HG02678 (cell line): ENCODE results near the gene ADARB2.

Source experiments
- ATAC-seq: cut with Tn5 transposase; IDR thresholded peaks from one replicate; pipeline ENCODE4 v1.9.1; 2021; ENCODE audit warnings: mild to moderate bottlenecking, moderate library complexity; ENCODE audit not compliant: unreplicated experiment

Gene ADARB2

GRCh38 chr10:1508096-1508495 lies 229.2 kb downstream of the ADARB2 start:
- no peak for ATAC-seq

- ATAC-seq = no peak
Observed at GRCh38 chr10:1507436-1507835, 229.9 kb downstream of the ADARB2 start.

GRCh38 chr10:1504940-1505339 lies 232.4 kb downstream of the ADARB2 start:
- ATAC-seq = no peak

- ATAC-seq = no peak
Observed at GRCh38 chr10:1504286-1504685, 233.0 kb downstream of the ADARB2 start.

- ATAC-seq = no peak
Observed at GRCh38 chr10:1502451-1502850, 234.9 kb downstream of the ADARB2 start.

- no peak for ATAC-seq
Observed at GRCh38 chr10:1499359-1499957, 237.9 kb downstream of the ADARB2 start.

- no peak for ATAC-seq
Observed at GRCh38 chr10:1498746-1499358, 238.5 kb downstream of the ADARB2 start.

- ATAC-seq = no peak
Observed at GRCh38 chr10:1495915-1496517, 241.3 kb downstream of the ADARB2 start.

GRCh38 chr10:1492641-1493040 lies 244.7 kb downstream of the ADARB2 start:
- no peak for ATAC-seq

GRCh38 chr10:1491901-1492300 lies 245.4 kb downstream of the ADARB2 start:
- no peak for ATAC-seq

GRCh38 chr10:1489801-1490200 lies 247.5 kb downstream of the ADARB2 start:
- no peak for ATAC-seq

- peak; percentile 98 for ATAC-seq
Observed at GRCh38 chr10:1488970-1489548, 248.3 kb downstream of the ADARB2 start.

- no peak for ATAC-seq
Observed at GRCh38 chr10:1486841-1487687, 250.3 kb downstream of the ADARB2 start.

GRCh38 chr10:1485357-1485756 lies 252.0 kb downstream of the ADARB2 start:
- ATAC-seq = no peak

GRCh38 chr10:1483826-1484225 lies 253.5 kb downstream of the ADARB2 start:
- no peak for ATAC-seq

GRCh38 chr10:1483246-1483645 lies 254.1 kb downstream of the ADARB2 start:
- no peak for ATAC-seq

- ATAC-seq = no peak
Observed at GRCh38 chr10:1477578-1477977, 259.7 kb downstream of the ADARB2 start.

- no peak for ATAC-seq
Observed at GRCh38 chr10:1476455-1476803, 260.9 kb downstream of the ADARB2 start.

GRCh38 chr10:1475771-1476454 lies 261.4 kb downstream of the ADARB2 start:
- ATAC-seq = no peak

- ATAC-seq = no peak
Observed at GRCh38 chr10:1475098-1475591, 262.2 kb downstream of the ADARB2 start.
